PC-9 (cell line): ENCODE data around the gene CALHM1. TPM values are rescaled to one million over a fixed set of nuclear protein-coding genes. Genes with fewer than 3 reads are reported as not detected.

Experiments
- BruUV-seq: library from RNA; stranded (reverse); fragments of 400-500 nt; replicated peaks from 2 replicates; lab custom pipeline; 2021; lab: Mats Ljungman, UMichigan
- CTCF ChIA-PET: fragments of 300-600 bp; sonication (Branson Sonifier 250); formaldehyde crosslinking; loops from one replicate; lab custom pipeline; 2022; ENCODE audit warnings: antibody characterized with exemption; lab: Charles Lee
- POLR2A ChIA-PET: fragments of 300-600 bp; sonication (Branson Sonifier 250); formaldehyde crosslinking; loops from one replicate; lab custom pipeline; 2022; ENCODE audit warnings: antibody characterized with exemption; ENCODE audit not compliant: unreplicated experiment; lab: Charles Lee
- DNase-seq, 2 experiments: peaks; one replicate each; pipeline versions ENCODE4 v3.0.0 to v3.0.0-alpha.2; 2015 to 2022; ENCODE audit warnings: mixed read lengths in 1 of 2
- H2AFZ ChIP-seq: fragments of 200-600 bp; sonication (generic); 2 replicates; pipeline ENCODE4 v1.8.1; 2017; ENCODE audit warnings: antibody characterized with exemption
- H3F3A ChIP-seq: fragments of 200-600 bp; sonication (generic); 2 replicates; pipeline ENCODE4 v1.8.1; 2017; ENCODE audit warnings: antibody characterized with exemption, mild to moderate bottlenecking, low read depth; ENCODE audit not compliant: insufficient read depth
- H3K27ac ChIP-seq: fragments of 200-600 bp; sonication (generic); 2 replicates; pipeline ENCODE4 v1.6.1; 2016; ENCODE audit warnings: mixed run types
- H3K27me3 ChIP-seq: fragments of 200-600 bp; sonication (generic); 2 replicates; pipeline ENCODE4 v1.6.1; 2016; ENCODE audit warnings: low read depth, mixed run types; ENCODE audit not compliant: insufficient read depth
- H3K36me3 ChIP-seq: fragments of 200-600 bp; sonication (generic); 2 replicates; pipeline ENCODE4 v1.6.1; 2016; ENCODE audit warnings: low read depth, mixed run types
- H3K4me1 ChIP-seq: fragments of 200-600 bp; sonication (generic); replicated peaks from 2 replicates; pipeline ENCODE4 v1.6.1; 2016; ENCODE audit warnings: mixed run types; ENCODE audit not compliant: insufficient read depth
- H3K4me2 ChIP-seq: fragments of 200-600 bp; sonication (generic); 2 replicates; pipeline ENCODE4 v1.6.1; 2017; ENCODE audit warnings: mixed run types
- H3K4me3 ChIP-seq: fragments of 200-600 bp; sonication (generic); 2 replicates; pipeline ENCODE4 v1.6.1; 2016; ENCODE audit warnings: mixed run types
- H3K79me2 ChIP-seq: fragments of 200-600 bp; sonication (generic); 2 replicates; pipeline ENCODE4 v1.6.1; 2017; ENCODE audit warnings: low read depth, mixed run types
- H3K9me2 ChIP-seq: fragments of 200-600 bp; sonication (generic); 2 replicates; pipeline ENCODE4 v1.8.1; 2017; ENCODE audit warnings: mild to moderate bottlenecking; ENCODE audit not compliant: insufficient read depth
- H3K9me3 ChIP-seq: fragments of 200-600 bp; sonication (generic); 2 replicates; pipeline ENCODE4 v1.8.1; 2016; ENCODE audit warnings: low read depth; ENCODE audit not compliant: insufficient read depth
- H4K20me1 ChIP-seq: fragments of 200-600 bp; sonication (generic); 2 replicates; pipeline ENCODE4 v1.8.1; 2017; ENCODE audit not compliant: insufficient read depth
- EZH2 ChIP-seq: fragments of 200-600 bp; sonication (generic); IDR thresholded peaks from 2 replicates; pipeline ENCODE4 v1.8.0; 2017; ENCODE audit warnings: antibody characterized with exemption, low read depth
- intact Hi-C: fragments of 100-400 bp; cut with micrococcal nuclease; formaldehyde crosslinking; loops from one replicate; pipeline ENCODE4 v1.10.0; 2022; ENCODE audit not compliant: unreplicated experiment
- total RNA-seq: library from RNA; stranded (reverse); gene quantifications from 2 replicates; pipeline ENCODE4 v1.2.3, GENCODE V29; 2021
- TF ChIP-seq, protein P1 (sequence below): fragments of 200-600 bp; sonication (generic); conservative IDR thresholded peaks from 2 replicates; pipeline ENCODE4 v1.6.1; 2017; ENCODE audit warnings: mixed run types, antibody characterized with exemption, mild to moderate bottlenecking, moderate library complexity

Gene CALHM1
- total RNA-seq, 1 experiment from 2014 or later = not detected

DNA sequence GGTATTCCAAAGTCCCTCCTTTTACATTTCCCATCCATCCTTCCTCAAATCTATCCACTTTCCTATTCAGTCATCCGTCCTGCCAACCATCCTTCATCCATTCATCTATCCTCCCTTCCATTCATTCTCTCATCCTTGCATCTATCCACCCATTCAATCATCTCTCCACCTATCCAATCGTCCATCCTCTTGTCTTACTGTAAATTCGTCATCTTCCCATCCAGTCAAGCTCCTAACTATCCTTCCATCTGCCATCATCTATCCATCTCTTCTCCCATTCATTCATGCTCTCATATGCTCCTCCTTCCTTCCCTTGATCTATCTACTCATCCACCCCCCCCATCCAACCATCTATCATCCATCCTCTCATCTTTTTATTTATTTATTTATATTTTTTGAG lies 15.4 kb upstream of the CALHM1 start:
- ChIA-PET CTCF (no interaction called here), POLR2A (no interaction called here)
- intact Hi-C loops = no loop called here
- Histone ChIP-seq H3K9me2 (no peaks in the 10 kb centered on the region), H2AFZ (no peak overlapping the region), H3K4me2 (no peak overlapping the region), H3K36me3 (no peaks in the 10 kb centered on the region), H4K20me1 (no peaks in the 10 kb centered on the region), H3K9me3 (no peaks in the 10 kb centered on the region), H3K4me3 (no peak overlapping the region), H3K27ac (no peak overlapping the region), H3K79me2 (peaks cover 4% of the 10 kb centered on the region; the same call in 1 of the 2 replicates), H3K27me3 (no peaks in the 10 kb centered on the region), H3F3A (peaks cover 19% of the 10 kb centered on the region; the same call in 1 of the 2 replicates), H3K4me1 (peaks cover 46% of the 10 kb centered on the region)
- TF ChIP-seq, protein P1, sequence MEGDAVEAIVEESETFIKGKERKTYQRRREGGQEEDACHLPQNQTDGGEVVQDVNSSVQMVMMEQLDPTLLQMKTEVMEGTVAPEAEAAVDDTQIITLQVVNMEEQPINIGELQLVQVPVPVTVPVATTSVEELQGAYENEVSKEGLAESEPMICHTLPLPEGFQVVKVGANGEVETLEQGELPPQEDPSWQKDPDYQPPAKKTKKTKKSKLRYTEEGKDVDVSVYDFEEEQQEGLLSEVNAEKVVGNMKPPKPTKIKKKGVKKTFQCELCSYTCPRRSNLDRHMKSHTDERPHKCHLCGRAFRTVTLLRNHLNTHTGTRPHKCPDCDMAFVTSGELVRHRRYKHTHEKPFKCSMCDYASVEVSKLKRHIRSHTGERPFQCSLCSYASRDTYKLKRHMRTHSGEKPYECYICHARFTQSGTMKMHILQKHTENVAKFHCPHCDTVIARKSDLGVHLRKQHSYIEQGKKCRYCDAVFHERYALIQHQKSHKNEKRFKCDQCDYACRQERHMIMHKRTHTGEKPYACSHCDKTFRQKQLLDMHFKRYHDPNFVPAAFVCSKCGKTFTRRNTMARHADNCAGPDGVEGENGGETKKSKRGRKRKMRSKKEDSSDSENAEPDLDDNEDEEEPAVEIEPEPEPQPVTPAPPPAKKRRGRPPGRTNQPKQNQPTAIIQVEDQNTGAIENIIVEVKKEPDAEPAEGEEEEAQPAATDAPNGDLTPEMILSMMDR = no peak
- no peak for TF ChIP-seq EZH2
- no TSS peak for BruUV-seq
- DNase-seq = no peak

DNA sequence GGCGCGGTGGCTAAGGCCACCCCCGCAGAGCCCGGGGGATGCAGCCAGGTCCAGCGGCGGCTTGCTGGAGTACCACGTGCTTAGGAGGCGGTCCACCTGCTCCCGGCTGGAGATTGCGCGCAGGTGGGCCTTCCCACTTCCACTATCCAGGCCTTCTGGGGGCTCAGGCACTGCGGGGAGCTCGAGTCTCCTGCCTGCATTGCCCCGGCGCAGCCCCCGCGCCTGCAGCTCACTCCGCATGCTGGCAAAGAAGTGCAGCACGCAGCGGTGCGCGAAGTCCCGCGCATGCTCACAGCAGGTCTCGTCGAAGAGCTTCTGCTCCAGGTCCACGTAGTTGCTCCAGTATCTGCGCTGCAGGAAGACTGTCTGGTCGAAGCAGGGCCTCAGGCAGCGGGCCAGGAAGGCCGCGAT lies 14.6 kb upstream of the CALHM1 start:
- H3K36me3 ChIP-seq = no peaks in the 10 kb centered on the region
- H3K4me3 ChIP-seq = no peak overlapping the region
- peaks cover 39% of the 10 kb centered on the region for H3K4me1 ChIP-seq
- TF ChIP-seq EZH2 = no peak
- TF ChIP-seq, protein P1 = no peak
- no peak for DNase-seq
- no TSS peak for BruUV-seq
- no peak overlapping the region for H2AFZ ChIP-seq
- H3K9me3 ChIP-seq = no peaks in the 10 kb centered on the region
- CTCF ChIA-PET = no interaction called here
- POLR2A ChIA-PET = no interaction called here
- H3K79me2 ChIP-seq = peaks cover 4% of the 10 kb centered on the region; the same call in 1 of the 2 replicates
- peaks cover 19% of the 10 kb centered on the region; the same call in 1 of the 2 replicates for H3F3A ChIP-seq
- no peaks in the 10 kb centered on the region for H3K27me3 ChIP-seq
- H4K20me1 ChIP-seq = no peaks in the 10 kb centered on the region
- H3K27ac ChIP-seq = no peak overlapping the region
- no peak overlapping the region for H3K4me2 ChIP-seq
- intact Hi-C loops = no loop called here
- H3K9me2 ChIP-seq = no peaks in the 10 kb centered on the region

DNA sequence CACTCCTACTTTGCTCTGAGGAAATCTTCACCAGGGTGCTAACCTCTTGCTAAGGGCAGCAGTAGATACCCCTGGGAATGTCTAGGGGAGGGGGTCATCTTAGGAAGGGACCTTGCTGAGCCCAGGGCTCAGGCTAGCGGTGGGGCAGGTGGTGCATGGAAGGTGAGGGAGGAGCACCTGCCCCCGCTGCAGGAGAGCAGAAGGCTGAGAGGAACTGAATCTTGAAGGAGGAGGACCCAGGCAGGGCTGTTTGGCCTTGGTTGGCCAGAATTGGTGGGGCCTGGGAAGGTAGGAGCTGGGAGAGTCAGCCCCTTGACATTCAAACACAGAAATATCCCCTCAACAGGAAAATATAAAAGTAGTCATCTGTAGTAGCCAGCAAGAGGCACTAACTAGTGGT lies 13.3 kb upstream of the CALHM1 start:
- peak overlapping the region; percentile 43; the same call in 1 of the 2 replicates for H3K4me3 ChIP-seq
- no peaks in the 10 kb centered on the region for H3K9me2 ChIP-seq
- TF ChIP-seq, protein P1 = no peak
- TF ChIP-seq EZH2 = no peak
- no TSS peak for BruUV-seq
- ChIA-PET POLR2A (interaction anchor here (0.6 to 0.9 kb wide), 2 partner anchors 9 to 784 kb away, joined by 6 to 7 read pairs; no protein-coding TSS in a partner anchor), CTCF (no interaction called here)
- peaks cover 19% of the 10 kb centered on the region; the same call in 1 of the 2 replicates for H3F3A ChIP-seq
- no peaks in the 10 kb centered on the region for H3K36me3 ChIP-seq
- DNase-seq = no peak
- intact Hi-C loops = no loop called here
- H3K79me2 ChIP-seq = no peaks in the 10 kb centered on the region
- peak overlapping the region; percentile 94 for H3K27ac ChIP-seq
- no peaks in the 10 kb centered on the region for H3K9me3 ChIP-seq
- peak overlapping the region; percentile 76 for H3K4me2 ChIP-seq
- H4K20me1 ChIP-seq = no peaks in the 10 kb centered on the region
- H2AFZ ChIP-seq = peak overlapping the region; percentile 52
- peaks cover 35% of the 10 kb centered on the region for H3K4me1 ChIP-seq
- no peaks in the 10 kb centered on the region for H3K27me3 ChIP-seq
